Measurements from ENCODE around the gene FPR1.

The FPR1 gene, protein sequence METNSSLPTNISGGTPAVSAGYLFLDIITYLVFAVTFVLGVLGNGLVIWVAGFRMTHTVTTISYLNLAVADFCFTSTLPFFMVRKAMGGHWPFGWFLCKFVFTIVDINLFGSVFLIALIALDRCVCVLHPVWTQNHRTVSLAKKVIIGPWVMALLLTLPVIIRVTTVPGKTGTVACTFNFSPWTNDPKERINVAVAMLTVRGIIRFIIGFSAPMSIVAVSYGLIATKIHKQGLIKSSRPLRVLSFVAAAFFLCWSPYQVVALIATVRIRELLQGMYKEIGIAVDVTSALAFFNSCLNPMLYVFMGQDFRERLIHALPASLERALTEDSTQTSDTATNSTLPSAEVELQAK

DNA sequence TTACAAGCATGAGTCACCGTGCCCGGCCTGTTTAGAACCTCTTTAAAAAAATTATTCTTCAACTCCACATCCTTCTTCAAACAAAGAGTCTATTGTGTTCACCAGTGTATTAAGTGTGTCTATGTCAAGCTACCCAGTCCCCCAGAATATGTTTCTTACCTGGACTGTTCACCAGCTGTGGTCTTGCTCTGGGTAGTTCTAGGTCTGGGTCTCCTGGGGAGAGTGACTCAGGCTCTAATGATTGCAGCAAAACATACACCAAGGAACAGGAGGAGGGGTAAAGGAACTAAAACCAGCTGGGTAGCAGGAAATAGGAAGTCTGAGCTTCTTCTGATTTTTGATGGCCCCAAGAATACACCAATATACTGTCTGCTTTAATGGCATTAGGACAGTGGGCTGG, at the start of gene FPR1:
TSS of gene FPR1 (minus strand) at position 224 of the 400 bp plus-strand sequence. CDS start 4,884 bp downstream, outside the sequence.
- no peak for DNase-seq (ENCODE audit: low read depth in 2 of 2)

DNA sequence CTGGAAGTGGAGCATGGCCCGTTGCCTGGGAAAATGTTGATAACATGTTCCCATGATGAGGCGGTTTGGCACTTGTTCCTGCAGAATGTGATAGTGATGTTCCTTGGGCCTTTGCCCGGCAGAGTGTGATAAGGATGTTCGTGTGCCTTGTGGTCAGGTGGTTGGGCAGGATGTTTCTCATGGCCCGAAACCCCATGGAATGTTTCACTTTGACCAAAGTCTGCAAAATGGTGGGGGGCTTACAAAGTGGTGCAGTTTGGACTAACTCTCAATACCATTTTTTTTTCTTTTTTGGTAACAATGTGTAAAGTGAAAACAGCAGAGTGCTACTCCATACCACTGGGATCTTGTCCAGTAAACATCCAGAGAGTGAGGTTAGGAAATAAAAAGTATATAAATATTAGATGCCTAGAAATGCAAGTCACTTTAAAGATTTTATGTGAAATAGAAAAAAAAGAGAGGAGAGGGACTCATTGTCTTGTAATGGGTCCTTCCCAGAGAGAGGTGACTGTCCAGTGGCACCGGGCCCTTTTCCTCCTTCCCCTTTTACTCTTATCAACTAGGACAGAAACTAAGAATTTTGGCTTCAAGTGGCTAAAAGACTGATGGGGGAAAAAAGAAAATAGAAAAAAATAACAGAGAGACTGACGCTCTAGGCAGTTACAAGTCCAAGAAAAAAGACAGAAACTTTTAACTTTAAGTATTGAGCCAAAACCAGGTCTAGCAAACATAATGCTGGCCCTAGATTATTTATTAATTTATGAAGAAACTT, 49.0 kb upstream of the FPR1 start:
- DNase-seq (ENCODE audit: low read depth in 2 of 2), result no peak

DNA sequence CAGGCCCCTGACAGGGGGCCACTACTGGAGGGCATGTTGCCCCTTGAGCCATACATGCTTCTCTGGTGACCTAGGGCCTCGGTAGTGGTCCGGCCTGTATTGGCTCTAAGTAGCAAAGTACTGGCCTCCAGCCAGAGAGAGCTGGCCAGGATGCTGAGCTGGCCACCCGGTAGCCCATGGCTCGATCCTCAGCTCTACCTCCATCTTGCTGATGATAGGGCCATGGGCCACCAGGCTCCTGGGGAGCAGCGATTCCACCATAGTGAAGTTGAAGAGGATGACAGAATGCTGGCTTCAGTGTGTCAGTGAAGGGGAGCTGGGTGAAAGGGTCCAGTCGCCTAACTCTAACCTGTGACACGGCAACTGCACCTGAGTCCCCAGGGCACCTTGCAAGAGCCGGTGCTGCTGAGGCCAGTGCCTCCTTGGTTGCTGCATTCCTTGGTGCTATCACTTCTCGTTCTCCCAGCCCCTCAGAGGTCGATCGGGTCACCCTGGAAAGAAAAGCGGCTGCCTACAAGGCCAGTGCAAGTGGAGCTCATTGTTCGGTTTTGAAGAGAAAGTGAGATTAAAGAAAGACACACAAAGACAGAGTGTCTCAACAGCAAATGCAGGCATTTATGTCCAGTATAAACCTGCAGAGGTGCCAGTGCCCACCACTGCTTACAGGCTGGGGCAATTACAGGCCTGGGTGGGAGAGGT, 48.2 kb upstream of the FPR1 start:
- DNase-seq (ENCODE audit: low read depth in 2 of 2), result no peak

DNA sequence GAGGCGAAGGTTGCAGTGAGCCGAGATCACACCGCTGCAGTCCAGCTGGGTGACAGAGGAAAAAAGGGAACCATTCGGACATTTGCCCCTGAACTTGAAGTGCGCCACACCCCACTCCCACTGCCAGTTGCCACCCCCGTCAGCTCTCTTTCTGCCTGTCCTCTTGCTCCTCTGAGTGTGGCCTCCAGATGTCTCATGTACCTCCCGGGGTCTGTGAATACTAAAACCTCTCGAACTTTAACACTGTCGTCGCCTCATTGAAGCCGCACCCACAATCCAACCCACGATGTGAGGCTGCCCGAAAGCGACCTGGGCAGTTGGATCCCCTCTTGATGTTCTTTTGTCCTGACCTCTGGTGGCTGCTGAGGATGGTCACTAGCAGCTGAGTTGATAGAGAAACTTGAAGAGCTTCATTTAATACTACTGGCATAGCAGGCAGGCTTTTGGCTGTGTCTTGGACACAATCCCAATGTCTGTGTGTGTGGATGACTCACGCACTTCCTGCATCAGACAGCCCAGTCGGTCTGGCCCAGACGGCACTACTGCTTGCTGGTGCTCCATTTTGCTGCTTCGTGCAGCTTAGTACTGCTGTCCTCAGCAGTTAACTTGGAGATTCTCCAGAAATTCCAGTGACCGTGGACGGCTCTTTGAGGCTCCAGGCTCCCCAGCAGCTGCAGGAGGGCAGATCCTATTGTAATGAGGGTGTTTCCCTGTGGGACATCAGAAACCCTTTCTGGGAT, 47.5 kb upstream of the FPR1 start:
- DNase-seq (ENCODE audit: low read depth in 2 of 2), result no peak

DNA sequence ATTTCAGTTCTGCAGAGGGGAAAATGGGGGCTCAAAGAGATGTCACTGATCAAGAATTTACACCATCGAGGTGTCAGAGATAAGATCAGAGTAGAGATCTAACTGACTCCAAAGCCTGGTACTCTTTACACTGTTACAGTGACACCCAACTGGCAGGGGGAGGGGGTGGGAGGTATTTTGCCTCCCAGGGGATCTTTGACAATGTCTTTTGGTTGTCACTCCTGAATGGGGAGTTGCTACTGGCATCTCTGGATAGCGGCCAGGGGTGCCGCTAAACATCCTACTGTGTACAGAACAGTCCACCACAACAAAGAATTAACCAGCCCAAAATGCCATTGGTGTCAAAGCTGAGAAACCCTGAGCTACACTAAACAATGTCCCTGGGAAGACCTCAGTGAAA, 46.4 kb upstream of the FPR1 start:
- DNase-seq (ENCODE audit: low read depth in 2 of 2), result no peak

DNA sequence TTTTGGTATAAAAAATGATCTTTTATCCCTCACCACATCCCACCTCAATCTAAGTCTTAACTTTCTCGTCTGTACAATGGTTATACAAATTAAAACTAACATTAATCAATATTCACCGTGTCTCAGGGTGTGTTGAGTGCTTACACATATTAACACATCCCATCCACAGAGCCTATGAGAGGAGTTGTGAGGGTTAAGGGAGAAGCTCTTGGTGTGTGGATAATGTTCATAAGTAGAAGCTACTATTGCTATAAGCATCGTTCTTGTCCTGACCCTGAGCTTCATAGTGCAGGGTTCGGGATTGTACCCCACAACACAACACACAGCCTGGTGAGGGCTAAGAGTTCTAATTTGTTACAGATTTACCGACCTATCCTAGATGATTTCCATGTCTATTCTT, 45.8 kb upstream of the FPR1 start:
- DNase-seq (ENCODE audit: low read depth in 2 of 2), result no peak

DNA sequence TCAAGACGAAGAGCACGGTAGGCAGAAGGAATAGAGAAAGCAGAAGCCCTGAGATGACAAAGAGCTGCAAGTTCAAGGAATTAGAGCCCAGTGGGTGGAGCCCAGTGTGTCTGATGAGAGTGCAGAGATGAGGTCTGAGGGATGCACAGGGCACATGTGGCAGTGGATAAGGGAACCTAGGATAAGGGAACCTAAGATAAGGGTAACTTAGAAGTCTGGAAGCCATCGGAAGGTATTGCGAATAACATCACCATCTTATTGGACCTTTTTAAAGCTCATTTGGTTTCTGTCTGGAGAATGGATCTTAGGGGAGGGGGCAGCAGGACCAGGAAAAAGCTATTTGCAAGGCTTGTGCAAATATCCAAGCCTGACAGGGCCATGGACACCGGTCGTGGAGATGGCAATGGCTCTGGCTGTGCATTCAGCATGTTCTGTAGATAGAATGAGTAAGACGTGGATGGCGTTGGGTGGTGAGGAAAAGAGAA, 44.6 kb upstream of the FPR1 start:
- DNase-seq (ENCODE audit: low read depth in 2 of 2), result no peak

DNA sequence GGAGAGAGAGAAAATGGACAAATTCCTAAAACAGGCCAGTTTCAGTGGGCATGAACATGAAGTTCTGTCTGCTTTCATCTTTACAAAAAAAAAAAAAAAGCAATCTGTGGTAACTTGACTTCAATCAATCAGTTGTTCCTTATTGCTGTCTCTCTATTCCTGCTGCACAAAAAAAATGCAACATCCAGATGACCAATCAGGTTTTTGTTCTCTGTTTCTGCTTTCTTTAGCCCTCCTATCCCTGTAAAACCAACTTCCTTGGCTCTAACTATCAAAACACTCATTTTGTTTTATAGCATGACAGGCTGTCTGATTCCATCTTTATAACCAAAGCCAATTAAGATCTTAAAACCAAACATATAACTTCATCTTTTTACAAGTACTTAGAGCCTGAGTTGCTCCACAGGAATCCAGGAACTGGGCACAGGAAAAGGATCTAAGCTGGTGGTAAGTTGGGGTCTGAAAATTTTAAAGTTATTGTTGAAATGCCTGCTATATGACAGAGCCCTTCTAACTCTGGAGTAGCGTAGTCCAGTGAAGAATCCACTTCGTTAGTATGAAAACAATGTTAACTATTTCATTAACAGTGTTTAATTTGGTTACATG, 43.3 kb upstream of the FPR1 start, which contains the start of gene FPR3:
TSS of gene FPR3 (plus strand) at position 273 of the 606 bp plus-strand sequence. CDS start 28,592 bp downstream, outside the sequence.
- no peak for DNase-seq (ENCODE audit: low read depth in 2 of 2)

DNA sequence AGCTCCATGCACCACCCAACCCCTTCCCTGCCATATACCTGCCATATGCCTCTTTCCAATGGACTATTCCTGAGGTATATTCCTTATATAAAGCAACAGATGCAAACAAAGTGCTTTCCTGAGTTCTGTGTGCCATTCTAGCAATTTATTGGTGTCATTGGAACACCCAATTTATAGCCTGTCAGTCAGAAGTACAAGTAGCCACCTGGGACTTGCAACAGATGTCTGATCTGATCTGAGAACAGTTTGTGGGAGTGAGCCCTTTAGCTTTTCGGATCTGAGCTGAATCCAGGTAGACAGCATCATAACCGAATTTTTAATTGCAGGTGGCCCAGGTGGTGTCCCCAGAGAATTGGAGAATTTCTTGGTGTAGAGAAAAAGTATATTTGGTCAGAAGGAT, 42.3 kb upstream of the FPR1 start:
- DNase-seq (ENCODE audit: low read depth in 2 of 2), result no peak

DNA sequence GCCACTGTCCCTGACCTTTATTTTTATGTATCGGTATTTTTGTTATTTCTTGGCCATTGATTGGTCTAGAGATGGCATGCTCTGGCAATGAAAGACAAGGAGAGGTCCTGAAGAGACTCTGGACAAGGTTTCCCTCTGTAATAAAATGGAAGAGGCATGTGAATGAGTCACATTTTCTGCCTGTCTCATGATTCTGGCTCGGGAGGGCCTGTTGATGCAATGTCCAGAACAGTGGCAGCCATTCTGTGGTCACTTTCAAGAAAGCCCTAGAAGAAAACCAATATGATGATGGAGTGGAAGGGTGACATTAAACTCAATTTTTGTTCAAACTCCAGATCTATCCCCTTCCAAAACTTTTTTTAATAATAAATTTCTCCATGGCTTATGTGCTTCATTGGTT, 41.3 kb upstream of the FPR1 start:
- DNase-seq (ENCODE audit: low read depth in 2 of 2), result no peak

DNA sequence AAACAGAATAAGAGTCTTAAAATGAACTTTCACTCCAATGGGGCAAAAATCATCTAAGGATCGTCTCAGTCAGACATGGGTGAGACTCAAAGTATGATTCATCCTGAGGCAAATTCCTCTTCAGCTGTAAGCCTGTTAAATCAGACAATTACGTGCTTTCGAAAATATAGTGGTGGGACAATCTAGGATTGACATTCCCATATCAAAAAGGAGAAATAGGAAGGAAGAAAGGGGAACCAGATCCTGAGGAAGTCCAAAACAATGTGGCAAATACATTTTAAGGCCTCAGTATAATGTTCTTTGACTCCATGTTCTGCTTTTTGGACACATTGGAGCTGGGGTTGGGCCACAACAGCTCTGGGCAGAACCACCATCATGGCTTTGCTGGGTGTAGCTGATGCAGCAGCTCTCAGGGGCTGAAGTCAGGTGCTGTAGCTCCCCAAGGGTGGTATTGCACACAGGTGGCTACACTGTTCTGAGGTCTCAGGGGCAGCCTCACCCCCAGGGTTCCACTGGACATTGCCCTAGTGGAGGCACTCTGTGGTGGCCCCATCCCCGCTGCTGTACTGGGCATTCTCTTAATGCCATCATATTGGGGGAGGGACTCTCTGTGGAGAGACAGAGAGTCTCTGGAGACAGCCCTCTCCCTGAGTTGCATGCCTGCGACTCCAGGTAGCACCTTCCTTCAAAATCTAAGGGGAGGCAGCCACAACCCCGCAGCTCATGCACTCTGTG, 37.5 kb upstream of the FPR1 start:
- no peak for DNase-seq (ENCODE audit: low read depth in 2 of 2)

DNA sequence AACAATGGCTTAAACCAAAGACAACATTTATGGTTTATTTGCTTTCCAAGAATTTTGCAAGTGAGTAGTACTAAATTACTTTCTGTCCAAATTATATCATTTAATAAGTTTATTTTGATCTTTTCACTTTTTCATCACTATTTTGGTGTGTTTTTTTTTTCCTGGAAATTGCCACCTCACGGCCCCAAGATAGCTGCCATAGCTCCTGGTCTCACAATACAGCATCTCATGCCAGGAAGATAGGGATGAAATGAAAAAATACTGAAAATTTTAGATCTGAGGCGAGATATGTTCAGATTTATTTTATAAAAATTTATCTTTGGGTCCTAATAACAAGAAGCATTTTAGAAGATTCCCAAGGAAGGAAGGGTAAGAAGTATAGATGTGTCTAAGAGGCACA, 36.4 kb upstream of the FPR1 start:
- no peak for DNase-seq (ENCODE audit: low read depth in 2 of 2)

DNA sequence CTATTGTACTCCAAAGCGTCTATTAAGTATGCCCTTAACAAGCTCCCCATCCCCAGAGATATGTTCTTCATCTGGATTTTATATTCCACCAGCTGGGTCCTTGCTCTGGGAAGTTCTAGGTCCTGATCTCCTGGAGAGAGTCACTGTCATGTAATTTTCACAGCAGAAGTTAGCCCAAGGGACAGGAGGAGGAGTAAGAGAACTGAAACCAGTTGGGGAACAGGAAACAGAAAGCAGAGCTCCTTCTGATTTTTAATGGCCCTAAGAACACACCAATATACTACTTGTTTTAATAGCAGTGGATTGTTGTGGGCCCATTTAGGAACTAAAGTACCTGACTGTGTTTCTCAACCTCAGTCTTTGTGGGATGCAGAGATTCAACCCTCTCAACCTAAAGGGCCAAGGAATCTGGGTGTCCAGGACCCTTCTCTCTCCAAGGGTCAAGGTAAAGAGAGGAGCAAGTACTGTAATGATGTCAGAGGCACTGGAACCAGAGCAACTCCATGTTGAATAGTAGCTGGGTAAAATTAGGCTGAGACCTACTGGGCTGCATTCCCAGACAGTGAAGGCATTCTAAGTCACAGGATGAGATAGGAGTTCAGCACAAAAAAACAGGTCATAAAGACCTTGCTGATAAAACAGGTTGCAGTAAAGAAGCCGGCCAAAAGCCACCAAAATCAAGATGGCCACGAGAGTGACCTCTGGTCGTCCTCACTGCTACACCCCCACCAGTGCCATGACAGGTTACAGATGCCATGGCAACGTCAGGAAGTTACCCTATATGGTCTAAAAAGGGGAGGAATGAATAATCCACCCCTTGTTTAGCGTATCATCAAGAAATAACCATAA, 35.2 kb upstream of the FPR1 start:
- no peak for DNase-seq (ENCODE audit: low read depth in 2 of 2)

DNA sequence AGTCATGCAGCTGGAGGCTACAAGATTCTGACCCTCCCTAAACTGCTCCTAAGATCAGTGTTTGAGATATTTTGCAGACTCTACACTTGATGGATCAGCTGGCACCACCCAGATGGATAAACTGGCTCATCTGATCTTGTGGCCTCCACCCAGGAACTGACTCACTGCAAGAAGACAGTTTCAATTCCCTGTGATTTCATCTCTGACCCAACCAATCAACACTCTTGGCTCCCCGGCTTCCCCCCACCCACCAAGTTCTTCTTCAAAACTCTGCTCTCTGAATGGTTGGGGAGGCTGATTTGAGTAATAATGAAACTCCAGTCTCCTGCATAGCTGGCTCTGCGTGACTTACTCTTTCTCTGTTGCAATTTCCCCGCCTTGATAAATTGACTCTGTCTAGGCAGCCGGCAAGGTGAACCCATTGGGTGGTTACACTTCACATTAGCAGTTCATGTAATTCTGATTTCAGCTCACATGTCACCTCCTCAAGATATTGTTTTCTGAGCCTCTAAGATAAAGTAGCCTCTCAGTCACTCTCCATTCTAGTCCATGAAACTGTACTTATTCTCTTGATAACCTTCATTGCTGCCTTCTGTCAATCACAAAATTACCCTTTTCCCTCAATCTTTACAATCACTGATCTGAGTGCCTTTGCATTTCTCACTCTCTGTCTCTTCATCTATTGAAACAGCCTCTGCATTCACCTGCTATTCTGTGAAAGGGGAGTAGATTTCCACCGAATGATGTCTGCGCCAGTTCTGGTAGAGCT, 33.4 kb upstream of the FPR1 start:
- DNase-seq (ENCODE audit: low read depth in 2 of 2), result no peak

DNA sequence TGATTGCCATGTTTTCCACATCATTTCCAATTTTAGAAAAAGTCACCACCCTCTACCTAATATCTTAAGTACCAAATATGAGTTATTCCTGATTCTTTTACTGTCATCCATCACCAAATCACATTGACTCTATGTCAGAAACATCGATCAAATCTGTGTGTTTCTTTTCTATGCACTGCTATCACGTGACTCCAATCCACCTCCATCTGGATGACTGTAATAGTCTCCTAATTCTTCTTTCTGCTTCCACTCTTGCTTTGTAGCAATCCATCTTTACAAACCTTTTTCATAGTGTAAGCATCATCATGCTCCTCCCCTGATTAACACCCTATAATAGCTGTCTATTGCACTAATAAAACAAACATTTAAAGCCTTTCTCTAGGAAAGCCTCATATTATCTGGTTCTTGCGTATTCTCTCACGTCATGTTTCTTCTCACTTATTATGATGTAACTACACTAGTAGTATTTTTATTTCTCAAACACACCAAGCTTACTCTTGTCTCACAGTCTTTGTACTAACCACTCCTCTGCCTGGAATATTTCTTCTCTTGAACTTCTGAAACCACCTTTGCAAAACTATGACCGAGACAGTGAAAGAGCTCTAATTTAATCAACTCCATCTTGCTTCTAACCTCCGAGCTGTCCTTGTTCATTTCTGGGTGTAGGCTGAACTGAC, 32.6 kb upstream of the FPR1 start:
- no peak for DNase-seq (ENCODE audit: low read depth in 2 of 2)

DNA sequence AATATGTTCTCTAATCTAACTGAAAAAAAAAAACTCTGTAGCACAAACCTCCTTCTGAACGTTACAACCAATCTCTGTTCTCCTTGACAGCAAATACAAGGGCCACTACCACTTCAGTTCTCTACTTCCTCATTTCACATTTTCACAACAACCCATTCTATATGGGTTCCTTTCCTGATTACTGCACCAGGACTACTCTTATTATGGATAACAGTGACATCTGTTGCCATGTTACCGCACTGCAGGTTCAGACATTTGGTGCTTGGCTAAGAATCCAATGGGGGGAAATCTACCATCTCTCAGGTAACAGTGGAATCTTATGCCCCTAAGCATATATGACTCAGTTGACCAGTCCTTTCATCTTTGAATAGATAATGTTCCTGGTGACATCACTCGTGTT, 31.7 kb upstream of the FPR1 start:
- no peak for DNase-seq (ENCODE audit: low read depth in 2 of 2)

DNA sequence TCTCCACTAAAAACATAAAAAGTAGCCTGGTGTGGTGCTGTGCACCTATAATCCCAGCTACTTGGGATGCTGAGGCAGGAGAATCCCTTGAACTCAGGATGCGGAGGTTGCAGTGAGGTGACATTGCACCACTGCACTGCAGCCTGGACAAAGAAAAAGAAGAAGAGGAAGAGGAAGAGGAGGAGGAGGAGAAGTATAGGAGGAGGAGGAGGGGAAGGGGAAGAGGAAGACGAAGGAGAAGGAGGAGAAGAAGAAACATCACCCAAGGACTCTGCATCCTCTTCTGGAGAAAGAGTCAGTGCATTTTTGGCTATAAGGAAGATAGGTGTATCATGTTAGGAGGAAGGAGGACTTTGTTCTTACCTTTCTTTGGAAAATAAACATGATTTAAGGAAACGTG, 30.3 kb upstream of the FPR1 start:
- DNase-seq (ENCODE audit: low read depth in 2 of 2), result no peak

DNA sequence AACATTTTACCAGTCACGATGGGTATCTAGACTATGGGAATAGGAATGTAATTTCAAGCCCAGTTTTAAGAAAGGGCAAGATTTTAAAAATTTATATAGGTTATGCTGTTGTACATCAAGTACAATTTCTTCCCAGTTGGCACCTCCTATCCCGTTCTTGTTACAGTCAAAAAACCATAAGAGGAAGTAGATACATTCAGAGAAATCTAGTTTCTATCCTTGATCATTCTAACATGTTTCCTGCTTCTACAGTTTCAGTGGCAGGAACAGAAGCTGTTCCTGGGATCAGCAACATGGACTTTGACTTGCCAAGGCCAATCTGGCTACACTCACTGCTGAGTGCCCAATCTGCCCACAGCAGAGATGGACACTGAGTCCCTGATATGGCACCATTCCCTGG, 28.6 kb upstream of the FPR1 start:
- no peak for DNase-seq (ENCODE audit: low read depth in 2 of 2)
